ENCODE results near the gene ITPRIPL2. TPM values are rescaled to one million over a fixed set of nuclear protein-coding genes. Genes with fewer than 3 reads are reported as not detected.

The ITPRIPL2 gene
- total RNA-seq, 1 experiment from 2014 or later, result 67.9 TPM

DNA sequence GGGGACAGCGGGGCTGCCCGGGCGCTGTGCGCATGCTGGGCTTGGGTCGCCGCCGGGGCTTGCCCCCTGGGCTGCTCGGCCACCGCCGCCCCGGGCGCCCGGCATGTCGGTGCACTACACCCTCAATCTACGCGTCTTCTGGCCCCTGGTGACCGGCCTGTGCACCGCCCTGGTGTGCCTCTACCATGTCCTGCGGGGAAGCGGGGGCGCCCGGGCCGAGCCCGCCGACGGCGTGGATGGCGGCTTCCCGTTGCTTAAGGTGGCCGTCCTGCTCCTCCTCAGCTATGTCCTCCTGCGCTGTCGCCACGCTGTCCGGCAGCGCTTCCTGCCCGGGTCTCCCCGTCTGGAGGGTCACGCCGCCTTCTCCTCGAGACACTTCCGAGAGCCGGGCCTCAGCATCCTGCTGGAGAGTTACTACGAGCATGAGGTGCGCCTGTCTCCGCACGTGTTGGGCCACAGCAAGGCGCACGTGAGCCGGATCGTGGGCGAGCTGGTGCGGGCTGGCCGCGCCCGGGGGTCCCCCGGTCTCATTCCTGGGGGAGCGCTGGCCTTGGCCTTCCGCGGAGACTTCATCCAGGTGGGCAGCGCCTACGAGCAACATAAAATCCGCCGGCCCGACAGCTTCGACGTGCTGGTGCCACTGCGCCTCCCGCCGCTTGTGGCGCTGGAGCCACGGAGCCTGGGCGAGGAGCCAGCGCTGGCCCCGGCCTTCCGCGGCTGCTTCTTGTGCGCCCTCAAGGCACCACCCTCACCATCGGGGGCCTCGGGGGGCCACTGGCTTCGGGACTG, 789 bp downstream of the ITPRIPL2 start (continued):
- TF ChIP-seq, protein P1, sequence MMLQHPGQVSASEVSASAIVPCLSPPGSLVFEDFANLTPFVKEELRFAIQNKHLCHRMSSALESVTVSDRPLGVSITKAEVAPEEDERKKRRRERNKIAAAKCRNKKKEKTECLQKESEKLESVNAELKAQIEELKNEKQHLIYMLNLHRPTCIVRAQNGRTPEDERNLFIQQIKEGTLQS (IDR thresholded peaks at IDR 0.05), result no peak
- no peak for TF ChIP-seq TCF7L2 (IDR thresholded peaks at IDR 0.05; ENCODE audit: borderline replicate concordance, extremely low read depth, insufficient read depth, insufficient read length)
- TF ChIP-seq ELF1 (IDR thresholded peaks at IDR 0.05; ENCODE audit: borderline replicate concordance, low read depth), result no peak
- TF ChIP-seq SIN3A (IDR thresholded peaks at IDR 0.05; ENCODE audit: low read depth), result no peak

DNA sequence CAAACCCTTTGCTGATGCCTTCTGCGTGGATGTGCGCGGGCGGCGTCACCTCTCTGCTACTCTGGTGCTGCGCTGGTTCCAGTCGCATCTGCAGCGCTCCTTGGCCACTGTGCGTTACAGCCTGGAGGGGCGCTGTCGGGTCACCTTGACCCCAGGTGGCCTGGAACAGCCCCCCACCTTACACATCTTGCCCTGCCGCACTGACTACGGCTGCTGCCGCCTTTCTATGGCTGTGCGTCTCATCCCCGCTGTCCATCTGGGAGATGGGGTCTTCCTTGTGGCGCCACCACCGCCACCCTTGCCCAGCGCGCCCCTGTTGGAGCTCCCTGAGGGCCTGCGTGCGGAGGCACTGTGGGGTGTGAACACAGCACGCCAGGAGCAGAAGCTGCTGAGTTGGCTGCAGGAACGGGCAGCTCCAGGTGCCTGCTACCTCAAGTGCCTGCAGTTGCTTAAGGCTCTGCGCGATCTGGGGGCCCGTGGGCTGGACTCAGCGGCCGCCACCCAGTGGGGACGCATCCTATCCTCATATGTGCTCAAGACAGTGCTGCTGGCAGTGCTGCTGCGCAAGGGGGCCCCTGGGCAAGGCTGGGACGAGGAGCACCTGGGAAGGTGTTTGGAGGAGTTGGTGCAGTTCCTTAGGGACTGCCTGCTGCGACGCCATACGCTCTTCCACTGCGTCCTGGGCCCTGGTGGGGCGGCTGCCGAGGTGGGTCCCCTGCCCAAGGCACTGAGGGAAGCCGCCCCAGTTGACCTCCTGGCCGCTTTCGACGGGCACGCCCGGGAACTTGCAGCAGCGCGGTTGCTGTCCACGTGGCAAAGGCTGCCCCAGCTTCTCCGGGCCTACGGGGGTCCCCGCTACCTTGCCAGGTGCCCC, 1.6 kb downstream of the ITPRIPL2 start:
- CTCF ChIA-PET, result interaction anchor here (0.7 to 2.5 kb wide), 7 partner anchors 8 to 64 kb away, joined by 3 to 9 read pairs (median 5); no protein-coding TSS in a partner anchor
- DNase-seq (ENCODE audit: low read depth, low spot score), result no peak
- BruUV-seq (replicated peaks), result no TSS peak
- Histone ChIP-seq H3K79me2 (ENCODE audit: insufficient read depth, low read length) (peaks cover 75% of the 10 kb centered on the region), H3K4me1 (ENCODE audit: control insufficient read depth in 1 of 2, insufficient read depth in 2 of 2, low read length in 2 of 2) (peaks cover 58 to 87% of the 10 kb centered on the region in 2 experiments), H2AFZ (ENCODE audit: low read depth, low read length, poor library complexity, severe bottlenecking) (no peak overlapping the region), H3K27me3 (ENCODE audit: insufficient read depth, low read length) (no peaks in the 10 kb centered on the region), H3K4me2 (ENCODE audit: low read length) (peak overlapping the region; percentile 99), H3K27ac (ENCODE audit: low read depth, low read length) (peak overlapping the region; percentile 99), H3K36me3 (ENCODE audit: control insufficient read depth in 1 of 2, insufficient read depth in 2 of 2, low read length in 2 of 2) (peaks cover 4 to 13% of the 10 kb centered on the region in 2 experiments; a peak in 3 of 4 replicates), H3K9ac (ENCODE audit: low read length) (peak overlapping the region; percentile 93), H4K20me1 (ENCODE audit: insufficient read depth) (no peaks in the 10 kb centered on the region), H3K9me2 (ENCODE audit: insufficient read depth) (no peaks in the 10 kb centered on the region), H3K4me3 (replicated peaks in 1 of 2; ENCODE audit: low read depth in 1 of 2, low read length in 2 of 2) (peak overlapping the region; percentile 59 to 74), H3K9me3 (ENCODE audit: control insufficient read depth in 1 of 2, insufficient read depth in 1 of 2, low read depth in 1 of 2, low read length in 2 of 2) (no peaks in the 10 kb centered on the region)
- POLR2A ChIA-PET, result interaction anchor here (1.5 to 2.9 kb wide), 2 partner anchors 21 to 30 kb away, joined by 5 to 17 read pairs; no protein-coding TSS in a partner anchor
- ATAC-seq, result peak; percentile 47
- TF ChIP-seq EZH2 (IDR thresholded peaks at IDR 0.05), result no peak
- TF ChIP-seq, protein P2, sequence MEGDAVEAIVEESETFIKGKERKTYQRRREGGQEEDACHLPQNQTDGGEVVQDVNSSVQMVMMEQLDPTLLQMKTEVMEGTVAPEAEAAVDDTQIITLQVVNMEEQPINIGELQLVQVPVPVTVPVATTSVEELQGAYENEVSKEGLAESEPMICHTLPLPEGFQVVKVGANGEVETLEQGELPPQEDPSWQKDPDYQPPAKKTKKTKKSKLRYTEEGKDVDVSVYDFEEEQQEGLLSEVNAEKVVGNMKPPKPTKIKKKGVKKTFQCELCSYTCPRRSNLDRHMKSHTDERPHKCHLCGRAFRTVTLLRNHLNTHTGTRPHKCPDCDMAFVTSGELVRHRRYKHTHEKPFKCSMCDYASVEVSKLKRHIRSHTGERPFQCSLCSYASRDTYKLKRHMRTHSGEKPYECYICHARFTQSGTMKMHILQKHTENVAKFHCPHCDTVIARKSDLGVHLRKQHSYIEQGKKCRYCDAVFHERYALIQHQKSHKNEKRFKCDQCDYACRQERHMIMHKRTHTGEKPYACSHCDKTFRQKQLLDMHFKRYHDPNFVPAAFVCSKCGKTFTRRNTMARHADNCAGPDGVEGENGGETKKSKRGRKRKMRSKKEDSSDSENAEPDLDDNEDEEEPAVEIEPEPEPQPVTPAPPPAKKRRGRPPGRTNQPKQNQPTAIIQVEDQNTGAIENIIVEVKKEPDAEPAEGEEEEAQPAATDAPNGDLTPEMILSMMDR (IDR thresholded peaks at IDR 0.05 in 2 of 3, conservative IDR thresholded peaks at IDR 0.05 in 1 of 3; ENCODE audit: borderline replicate concordance in 1 of 3, insufficient read depth in 1 of 3, low read depth in 2 of 3, low read length in 2 of 3), result peak; percentile 44 to 69 (median 53); a peak in 5 of 6 replicates
- TF ChIP-seq ZNF274 (IDR thresholded peaks at IDR 0.05; ENCODE audit: low read depth, low read length), result no peak
- no peak for TF ChIP-seq SP1 (IDR thresholded peaks at IDR 0.05; ENCODE audit: low read depth)
- TF ChIP-seq FOSL1 (IDR thresholded peaks at IDR 0.05; ENCODE audit: low read depth), result no peak
- no peak for TF ChIP-seq SIN3A (IDR thresholded peaks at IDR 0.05; ENCODE audit: low read depth)
- TF ChIP-seq RAD21 (IDR thresholded peaks at IDR 0.05; ENCODE audit: low read depth), result peak; percentile 27; the same call in 1 of the 2 replicates
- intact Hi-C loops (cut with micrococcal nuclease), result loop anchor here (2.0 kb wide), 1 partner anchor 21 kb away; no protein-coding TSS in a partner anchor
- RAD21 ChIA-PET (ENCODE audit: low non-redundant PET in 1 of 2, low total read pairs in 2 of 2, uncharacterized antibody in 2 of 2, unreplicated experiment in 2 of 2), result no interaction called here

Measured in HCT116 (cell line).